Activated CD4-positive, alpha-beta T cell treated with anti-CD3 and anti-CD28 coated beads, Interleukin-2, amount 50 U/mL, for 4 hours (primary cell): ENCODE results near the gene MMP25.
A peak's percentile ranks its signal among the peaks of the same experiment; 100 is the strongest.

ENCODE experiments used
- DNase-seq, 2 experiments: peaks; one replicate each; pipeline ENCODE4 v3.0.0-alpha.2; 2020

MMP25 gene

DNA sequence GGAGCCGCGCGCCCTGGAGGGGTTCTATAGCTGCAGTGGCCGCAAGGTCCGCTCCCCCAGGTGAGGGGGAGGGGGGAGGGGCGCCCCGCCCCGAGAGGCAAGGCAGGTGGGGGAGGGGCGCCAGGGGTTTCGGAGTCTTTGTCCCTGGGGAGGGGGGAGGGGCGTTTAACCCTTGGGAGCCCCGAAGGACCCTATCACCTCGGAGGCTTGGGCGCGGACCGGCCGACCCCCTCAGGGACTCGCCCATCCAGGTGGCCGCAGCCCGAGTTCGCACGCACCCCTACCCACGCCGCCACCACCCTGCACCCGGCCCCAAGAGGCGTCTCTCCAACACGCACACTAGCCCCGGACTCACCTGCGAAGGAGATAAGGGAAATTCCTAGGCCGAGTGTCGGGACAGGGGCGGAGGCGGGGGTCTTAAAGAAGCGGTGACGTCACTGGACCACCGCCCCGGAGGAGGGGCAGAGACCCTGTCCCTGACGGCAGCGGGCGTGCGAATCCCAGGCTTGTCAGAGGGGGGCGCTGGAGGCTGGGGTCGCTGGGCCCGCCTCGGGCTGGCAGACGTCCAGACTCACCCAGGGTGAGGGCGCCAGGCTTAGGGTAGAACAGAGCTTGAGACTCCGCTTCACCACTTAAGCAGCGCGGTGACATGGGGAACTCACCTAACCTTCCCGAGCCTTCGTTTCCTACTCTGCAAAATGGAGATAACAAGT, 28.4 kb upstream of the MMP25 start, which contains the start of gene CLDN6:
Gene CLDN6, minus strand, starts transcription at position 390 of the 713 bp plus-strand sequence. CDS start 2,162 bp downstream, outside the sequence.
- no peak for DNase-seq

DNA sequence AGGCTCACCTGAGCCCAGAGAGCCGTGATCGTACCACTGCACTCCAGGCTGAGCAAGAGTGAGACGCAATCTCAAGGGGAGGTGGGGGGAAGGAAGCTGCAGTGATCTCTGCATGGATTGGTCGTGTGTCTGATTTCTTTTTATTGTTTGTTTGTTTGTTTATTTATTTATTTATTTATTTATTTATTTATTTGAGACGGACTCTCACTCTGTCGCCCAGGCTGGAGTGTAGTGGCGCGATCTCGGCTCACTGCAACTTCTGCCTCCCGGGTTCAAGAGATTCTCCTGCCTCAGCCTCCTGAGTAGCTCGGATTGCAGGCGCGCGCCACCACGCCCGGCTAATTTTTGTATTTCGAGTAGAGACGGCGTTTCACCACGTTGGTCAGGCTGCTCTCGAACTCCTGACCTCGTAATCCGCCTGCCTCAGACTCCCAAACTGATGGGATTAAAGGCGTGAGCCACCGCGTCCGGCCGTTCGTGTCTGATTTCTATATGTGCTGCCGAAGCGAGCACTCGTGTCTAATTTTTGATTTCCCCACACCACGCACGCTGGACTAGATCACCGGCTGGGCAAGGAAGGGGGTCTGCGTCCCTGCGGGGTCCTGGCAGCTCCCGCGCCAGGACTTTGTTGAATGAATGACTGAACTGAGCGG, 26.6 kb upstream of the MMP25 start:
- DNase-seq = no peak

- DNase-seq = peak in 1 of 2 experiments; percentile 34
These were observed 26.1 kb upstream of the MMP25 start, which contains the start of gene TNFRSF12A for GRCh38 chr16:3020247-3020603. TNFRSF12A (plus strand) TSS chr16:3020368; CDS start chr16:3020398, 30 bp downstream.

GRCh38 chr16:3020604-3021448, 25.5 kb upstream of the MMP25 start:
- peak; percentile 63 to 69 for DNase-seq

DNA sequence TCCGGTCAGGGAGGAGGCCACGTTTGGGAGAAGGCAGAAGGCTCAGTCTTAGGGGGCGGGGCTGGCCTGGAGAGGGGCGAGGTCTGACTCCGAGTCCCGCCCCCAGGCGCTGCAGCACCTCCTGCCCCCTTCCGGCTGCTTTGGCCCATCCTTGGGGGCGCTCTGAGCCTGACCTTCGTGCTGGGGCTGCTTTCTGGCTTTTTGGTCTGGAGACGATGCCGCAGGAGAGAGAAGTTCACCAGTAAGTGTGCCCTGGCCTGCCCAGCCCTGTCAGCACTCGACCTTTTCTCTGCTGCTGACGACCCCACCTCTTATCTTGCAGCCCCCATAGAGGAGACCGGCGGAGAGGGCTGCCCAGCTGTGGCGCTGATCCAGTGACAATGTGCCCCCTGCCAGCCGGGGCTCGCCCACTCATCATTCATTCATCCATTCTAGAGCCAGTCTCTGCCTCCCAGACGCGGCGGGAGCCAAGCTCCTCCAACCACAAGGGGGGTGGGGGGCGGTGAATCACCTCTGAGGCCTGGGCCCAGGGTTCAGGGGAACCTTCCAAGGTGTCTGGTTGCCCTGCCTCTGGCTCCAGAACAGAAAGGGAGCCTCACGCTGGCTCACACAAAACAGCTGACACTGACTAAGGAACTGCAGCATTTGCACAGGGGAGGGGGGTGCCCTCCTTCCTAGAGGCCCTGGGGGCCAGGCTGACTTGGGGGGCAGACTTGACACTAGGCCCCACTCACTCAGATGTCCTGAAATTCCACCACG, 24.7 kb upstream of the MMP25 start:
- DNase-seq = peak; percentile 89 to 91

DNA sequence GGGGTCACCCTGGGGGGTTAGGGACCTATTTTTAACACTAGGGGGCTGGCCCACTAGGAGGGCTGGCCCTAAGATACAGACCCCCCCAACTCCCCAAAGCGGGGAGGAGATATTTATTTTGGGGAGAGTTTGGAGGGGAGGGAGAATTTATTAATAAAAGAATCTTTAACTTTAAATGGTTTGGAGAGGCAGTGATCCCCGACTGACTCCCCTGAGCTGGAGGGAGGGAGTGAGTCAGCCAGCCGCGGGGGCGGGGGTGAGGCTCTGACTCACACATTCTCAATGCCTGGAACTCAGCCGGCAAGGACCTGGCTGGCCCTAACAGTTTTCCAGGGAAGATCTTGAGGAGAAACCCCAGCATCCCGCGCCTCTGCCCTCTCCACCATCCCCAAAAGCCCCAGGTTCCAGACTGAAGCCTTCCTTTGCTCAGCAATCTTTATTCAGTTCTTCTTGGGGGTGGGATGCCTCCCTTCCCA, 24.1 kb upstream of the MMP25 start:
- peak; percentile 94 for DNase-seq

DNA sequence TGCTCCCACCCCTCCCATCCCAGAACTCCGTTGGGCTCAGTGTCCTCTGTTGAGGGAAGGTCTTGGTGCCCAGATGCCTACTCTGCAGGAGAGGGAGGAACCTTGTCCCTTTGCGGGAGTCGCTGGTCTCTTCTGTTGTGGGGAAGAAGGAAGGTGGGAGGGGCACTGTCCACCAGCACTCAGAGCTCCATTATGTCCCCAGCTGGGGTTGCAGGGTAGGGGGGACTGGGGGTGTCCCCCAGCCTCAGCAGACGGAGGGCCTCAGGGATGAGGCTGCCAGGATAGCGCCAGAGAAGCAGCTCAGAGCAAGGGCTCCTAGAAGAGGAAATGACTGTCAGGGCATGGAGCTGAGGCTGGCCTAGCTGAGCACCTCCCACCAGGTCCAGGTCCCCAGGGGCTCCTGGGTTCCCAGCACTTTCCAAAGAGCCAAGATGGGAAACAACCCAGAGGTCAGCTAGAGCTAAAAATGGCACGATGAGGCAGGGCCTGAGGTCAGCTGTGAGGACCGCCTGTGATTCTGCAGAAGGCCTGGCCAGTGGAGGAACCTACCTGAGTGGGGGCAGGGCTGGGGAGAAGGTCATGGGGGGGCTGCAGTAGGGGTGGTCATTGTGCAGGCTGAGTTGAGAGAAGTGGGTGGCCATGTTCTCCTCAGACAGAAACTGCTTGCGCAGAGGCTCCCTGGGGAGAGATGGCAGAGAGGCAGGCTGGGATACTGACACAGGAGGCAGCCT, 23.5 kb upstream of the MMP25 start:
- no peak for DNase-seq

GRCh38 chr16:3023415-3023668, 23.0 kb upstream of the MMP25 start:
- no peak for DNase-seq

GRCh38 chr16:3023669-3024478, 22.5 kb upstream of the MMP25 start, which contains the start of the genes HCFC1R1 and THOC6:
HCFC1R1 (minus strand) TSS chr16:3023942; CDS start chr16:3023941, 1 bp downstream.
THOC6 (plus strand) TSS chr16:3024035; CDS start chr16:3024327, 292 bp downstream.
- DNase-seq = peak; percentile 95 to 96

GRCh38 chr16:3025032-3026002, 21.0 kb upstream of the MMP25 start:
- DNase-seq = no peak

DNA sequence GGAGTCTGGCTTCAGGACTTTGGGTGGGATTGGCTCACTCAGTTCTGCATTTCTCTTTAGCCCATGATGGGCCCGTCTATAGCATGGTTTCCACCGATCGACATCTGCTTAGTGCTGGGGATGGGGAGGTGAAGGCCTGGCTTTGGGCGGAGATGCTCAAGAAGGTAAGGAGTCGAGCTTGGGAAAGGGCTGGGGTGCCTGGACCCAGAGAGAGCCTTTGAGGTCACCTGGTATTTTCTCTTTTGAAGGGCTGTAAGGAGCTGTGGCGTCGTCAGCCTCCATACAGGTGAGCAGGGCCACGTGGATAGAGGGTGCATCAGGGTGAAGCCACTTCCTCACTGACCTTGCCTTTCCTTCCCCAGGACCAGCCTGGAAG, 20.4 kb upstream of the MMP25 start:
- no peak for DNase-seq

GRCh38 chr16:3026609-3027488, 19.5 kb upstream of the MMP25 start:
- no peak for DNase-seq

GRCh38 chr16:3027489-3027795, 18.9 kb upstream of the MMP25 start:
- no peak for DNase-seq

GRCh38 chr16:3027983-3028715, 18.2 kb upstream of the MMP25 start:
- DNase-seq = peak; percentile 82 to 84

DNA sequence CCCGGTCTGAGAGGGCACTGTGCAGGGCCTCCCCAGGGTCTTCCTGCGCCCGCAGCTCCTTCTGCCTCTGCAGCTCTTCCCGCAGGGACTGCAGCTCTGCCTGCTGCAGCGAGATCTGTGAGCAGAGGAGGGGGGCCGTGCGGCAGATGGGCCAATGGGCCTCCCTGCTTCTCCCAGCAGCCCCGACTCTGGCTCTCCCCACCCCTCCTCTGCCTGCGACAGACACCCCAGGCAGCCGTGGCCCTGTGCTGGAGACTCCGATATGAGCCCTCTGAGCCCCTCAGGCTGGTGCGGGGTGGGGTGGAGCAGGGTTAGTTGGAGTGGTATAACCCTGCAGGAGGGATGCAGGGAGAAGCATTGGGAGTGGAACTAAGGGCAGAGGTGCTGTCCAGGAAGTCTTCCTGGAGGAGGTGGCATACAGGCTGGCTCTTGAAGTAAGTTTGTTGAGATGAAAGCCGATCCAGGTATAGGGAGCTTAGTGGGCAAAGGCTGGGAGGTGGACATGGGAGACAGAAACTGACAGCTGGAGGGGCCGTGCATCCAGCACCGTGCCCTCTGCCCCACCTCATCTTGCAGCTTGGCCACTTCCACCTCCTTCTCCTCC, 17.5 kb upstream of the MMP25 start:
- DNase-seq = no peak

GRCh38 chr16:3029491-3030221, 16.7 kb upstream of the MMP25 start:
- peak; percentile 31 to 43 for DNase-seq
